ENCODE data around the gene SCRN1.
"Not testable (repeated sequence)": the region's sequence is repeated elsewhere in the genome, so short reads cannot be mapped to it uniquely, and the experiment has no call there.

Gene SCRN1

GRCh38 chr7:29898301-29898700, 91.3 kb downstream of the SCRN1 start:
- peaks cover 0 to 2% (median 0%) of the 10 kb centered on the region in 5 donors for H3K4me1 ChIP-seq (ENCODE audit: control insufficient read depth in 5 of 5, insufficient read depth in 5 of 5, low read length in 5 of 5)
- no peaks in the 10 kb centered on the region for H3K27me3 ChIP-seq (ENCODE audit: control insufficient read depth in 5 of 5, insufficient read depth in 4 of 5, low read length in 5 of 5)
- H3K4me3 ChIP-seq (ENCODE audit: low read depth in 1 of 5, low read length in 5 of 5) = no peak overlapping the region
- H3K27ac ChIP-seq (ENCODE audit: low read depth, low read length) = no peak overlapping the region
- H3K9me3 ChIP-seq (ENCODE audit: control insufficient read depth in 5 of 5, low read length in 5 of 5) = peaks cover 0 to 3% (median 2%) of the 10 kb centered on the region in 5 donors
- peaks cover 0 to 4% (median 0%) of the 10 kb centered on the region in 5 donors for H3K36me3 ChIP-seq (ENCODE audit: control insufficient read depth in 5 of 5, insufficient read depth in 5 of 5, low read length in 5 of 5)
- no peak overlapping the region for H3K9ac ChIP-seq (ENCODE audit: low read length in 5 of 5)

GRCh38 chr7:29896685-29897411, 92.8 kb downstream of the SCRN1 start:
- Histone ChIP-seq H3K9me3 (ENCODE audit: control insufficient read depth in 5 of 5, low read length in 5 of 5) (peaks cover 0 to 3% (median 2%) of the 10 kb centered on the region in 5 donors), H3K27me3 (ENCODE audit: control insufficient read depth in 5 of 5, insufficient read depth in 4 of 5, low read length in 5 of 5) (no peaks in the 10 kb centered on the region), H3K9ac (ENCODE audit: low read length in 5 of 5) (no peak overlapping the region), H3K36me3 (ENCODE audit: control insufficient read depth in 5 of 5, insufficient read depth in 5 of 5, low read length in 5 of 5) (peaks cover 0 to 4% (median 0%) of the 10 kb centered on the region in 5 donors), H3K4me1 (ENCODE audit: control insufficient read depth in 5 of 5, insufficient read depth in 5 of 5, low read length in 5 of 5) (peaks cover 0 to 2% (median 0%) of the 10 kb centered on the region in 5 donors), H3K4me3 (ENCODE audit: low read depth in 1 of 5, low read length in 5 of 5) (no peak overlapping the region), H3K27ac (ENCODE audit: low read depth, low read length) (no peak overlapping the region)

- H3K36me3 ChIP-seq (ENCODE audit: control insufficient read depth in 5 of 5, insufficient read depth in 5 of 5, low read length in 5 of 5) = peaks cover 0 to 4% (median 0%) of the 10 kb centered on the region in 5 donors
- no peak overlapping the region for H3K27ac ChIP-seq (ENCODE audit: low read depth, low read length)
- H3K9me3 ChIP-seq (ENCODE audit: control insufficient read depth in 5 of 5, low read length in 5 of 5) = peaks cover 0 to 3% (median 2%) of the 10 kb centered on the region in 5 donors
- no peaks in the 10 kb centered on the region for H3K27me3 ChIP-seq (ENCODE audit: control insufficient read depth in 5 of 5, insufficient read depth in 4 of 5, low read length in 5 of 5)
- H3K9ac ChIP-seq (ENCODE audit: low read length in 5 of 5) = no peak overlapping the region
- peaks cover 0 to 2% (median 0%) of the 10 kb centered on the region in 5 donors for H3K4me1 ChIP-seq (ENCODE audit: control insufficient read depth in 5 of 5, insufficient read depth in 5 of 5, low read length in 5 of 5)
- no peak overlapping the region for H3K4me3 ChIP-seq (ENCODE audit: low read depth in 1 of 5, low read length in 5 of 5)
Measured at GRCh38 chr7:29895559-29895958, 94.0 kb downstream of the SCRN1 start.

GRCh38 chr7:29894256-29894655, 95.3 kb downstream of the SCRN1 start:
- Histone ChIP-seq H3K27me3 (ENCODE audit: control insufficient read depth in 5 of 5, insufficient read depth in 4 of 5, low read length in 5 of 5) (no peaks in the 10 kb centered on the region), H3K4me1 (ENCODE audit: control insufficient read depth in 5 of 5, insufficient read depth in 5 of 5, low read length in 5 of 5) (peaks cover 0 to 2% (median 0%) of the 10 kb centered on the region in 5 donors), H3K36me3 (ENCODE audit: control insufficient read depth in 5 of 5, insufficient read depth in 5 of 5, low read length in 5 of 5) (peaks cover 0 to 4% (median 0%) of the 10 kb centered on the region in 5 donors), H3K27ac (ENCODE audit: low read depth, low read length) (no peak overlapping the region), H3K9ac (ENCODE audit: low read length in 5 of 5) (no peak overlapping the region), H3K9me3 (ENCODE audit: control insufficient read depth in 5 of 5, low read length in 5 of 5) (peaks cover 0 to 3% (median 2%) of the 10 kb centered on the region in 5 donors), H3K4me3 (ENCODE audit: low read depth in 1 of 5, low read length in 5 of 5) (no peak overlapping the region)

GRCh38 chr7:29893351-29893965, 96.1 kb downstream of the SCRN1 start:
- H3K4me1 ChIP-seq (ENCODE audit: control insufficient read depth in 5 of 5, insufficient read depth in 5 of 5, low read length in 5 of 5) = peaks cover 0 to 2% (median 0%) of the 10 kb centered on the region in 5 donors
- H3K27ac ChIP-seq (ENCODE audit: low read depth, low read length) = no peak overlapping the region
- H3K36me3 ChIP-seq (ENCODE audit: control insufficient read depth in 5 of 5, insufficient read depth in 5 of 5, low read length in 5 of 5) = peaks cover 0 to 4% (median 0%) of the 10 kb centered on the region in 5 donors
- no peak overlapping the region for H3K4me3 ChIP-seq (ENCODE audit: low read depth in 1 of 5, low read length in 5 of 5)
- H3K9me3 ChIP-seq (ENCODE audit: control insufficient read depth in 5 of 5, low read length in 5 of 5) = peaks cover 0 to 3% (median 0%) of the 10 kb centered on the region in 5 donors
- no peak overlapping the region for H3K9ac ChIP-seq (ENCODE audit: low read length in 5 of 5)
- H3K27me3 ChIP-seq (ENCODE audit: control insufficient read depth in 5 of 5, insufficient read depth in 4 of 5, low read length in 5 of 5) = no peaks in the 10 kb centered on the region

GRCh38 chr7:29892231-29892630, 97.4 kb downstream of the SCRN1 start:
- H3K27me3 ChIP-seq (ENCODE audit: control insufficient read depth in 5 of 5, insufficient read depth in 4 of 5, low read length in 5 of 5) = no peaks in the 10 kb centered on the region
- no peak overlapping the region for H3K27ac ChIP-seq (ENCODE audit: low read depth, low read length)
- no peaks in the 10 kb centered on the region for H3K4me1 ChIP-seq (ENCODE audit: control insufficient read depth in 5 of 5, insufficient read depth in 5 of 5, low read length in 5 of 5)
- no peak overlapping the region for H3K4me3 ChIP-seq (ENCODE audit: low read depth in 1 of 5, low read length in 5 of 5)
- no peak overlapping the region for H3K9ac ChIP-seq (ENCODE audit: low read length in 5 of 5)
- H3K9me3 ChIP-seq (ENCODE audit: control insufficient read depth in 5 of 5, low read length in 5 of 5) = peaks cover 0 to 2% (median 0%) of the 10 kb centered on the region in 5 donors
- no peaks in the 10 kb centered on the region for H3K36me3 ChIP-seq (ENCODE audit: control insufficient read depth in 5 of 5, insufficient read depth in 5 of 5, low read length in 5 of 5)

- Histone ChIP-seq H3K9me3 (ENCODE audit: control insufficient read depth in 5 of 5, low read length in 5 of 5) (no peaks in the 10 kb centered on the region), H3K4me3 (ENCODE audit: low read depth in 1 of 5, low read length in 5 of 5) (no peak overlapping the region), H3K36me3 (ENCODE audit: control insufficient read depth in 5 of 5, insufficient read depth in 5 of 5, low read length in 5 of 5) (no peaks in the 10 kb centered on the region), H3K27me3 (ENCODE audit: control insufficient read depth in 5 of 5, insufficient read depth in 4 of 5, low read length in 5 of 5) (peaks cover 0 to 3% (median 0%) of the 10 kb centered on the region in 5 donors), H3K9ac (ENCODE audit: low read length in 5 of 5) (no peak overlapping the region), H3K27ac (ENCODE audit: low read depth, low read length) (no peak overlapping the region), H3K4me1 (ENCODE audit: control insufficient read depth in 5 of 5, insufficient read depth in 5 of 5, low read length in 5 of 5) (no peaks in the 10 kb centered on the region)
Measured at GRCh38 chr7:29891766-29892165, 97.8 kb downstream of the SCRN1 start.

- H3K4me1 ChIP-seq (ENCODE audit: control insufficient read depth in 5 of 5, insufficient read depth in 5 of 5, low read length in 5 of 5); H3K27ac ChIP-seq (ENCODE audit: low read depth, low read length); H3K27me3 ChIP-seq (ENCODE audit: control insufficient read depth in 5 of 5, insufficient read depth in 4 of 5, low read length in 5 of 5); H3K36me3 ChIP-seq (ENCODE audit: control insufficient read depth in 5 of 5, insufficient read depth in 5 of 5, low read length in 5 of 5); H3K9me3 ChIP-seq (ENCODE audit: control insufficient read depth in 5 of 5, low read length in 5 of 5); H3K9ac ChIP-seq (ENCODE audit: low read length in 5 of 5); H3K4me3 ChIP-seq (ENCODE audit: low read depth in 1 of 5, low read length in 5 of 5): not testable (repeated sequence)
Measured at GRCh38 chr7:29890786-29891185, 98.8 kb downstream of the SCRN1 start.

- no peak overlapping the region for H3K4me3 ChIP-seq (ENCODE audit: low read depth in 1 of 5, low read length in 5 of 5)
- no peaks in the 10 kb centered on the region for H3K4me1 ChIP-seq (ENCODE audit: control insufficient read depth in 5 of 5, insufficient read depth in 5 of 5, low read length in 5 of 5)
- H3K27me3 ChIP-seq (ENCODE audit: control insufficient read depth in 5 of 5, insufficient read depth in 4 of 5, low read length in 5 of 5) = peaks cover 0 to 4% (median 0%) of the 10 kb centered on the region in 5 donors
- no peaks in the 10 kb centered on the region for H3K36me3 ChIP-seq (ENCODE audit: control insufficient read depth in 5 of 5, insufficient read depth in 5 of 5, low read length in 5 of 5)
- no peak overlapping the region for H3K9ac ChIP-seq (ENCODE audit: low read length in 5 of 5)
- H3K9me3 ChIP-seq (ENCODE audit: control insufficient read depth in 5 of 5, low read length in 5 of 5) = no peaks in the 10 kb centered on the region
- no peak overlapping the region for H3K27ac ChIP-seq (ENCODE audit: low read depth, low read length)
Measured at GRCh38 chr7:29890251-29890650, 99.3 kb downstream of the SCRN1 start.

GRCh38 chr7:29889288-29889687, 100.3 kb downstream of the SCRN1 start:
- Histone ChIP-seq H3K27ac (ENCODE audit: low read depth, low read length) (no peak overlapping the region), H3K9me3 (ENCODE audit: control insufficient read depth in 5 of 5, low read length in 5 of 5) (no peaks in the 10 kb centered on the region), H3K4me1 (ENCODE audit: control insufficient read depth in 5 of 5, insufficient read depth in 5 of 5, low read length in 5 of 5) (no peaks in the 10 kb centered on the region), H3K27me3 (ENCODE audit: control insufficient read depth in 5 of 5, insufficient read depth in 4 of 5, low read length in 5 of 5) (peaks cover 2 to 7% (median 4%) of the 10 kb centered on the region in 5 donors), H3K9ac (ENCODE audit: low read length in 5 of 5) (no peak overlapping the region), H3K36me3 (ENCODE audit: control insufficient read depth in 5 of 5, insufficient read depth in 5 of 5, low read length in 5 of 5) (no peaks in the 10 kb centered on the region), H3K4me3 (ENCODE audit: low read depth in 1 of 5, low read length in 5 of 5) (no peak overlapping the region)
